Measurements from ENCODE around the gene TLE3.

The TLE3 gene

GRCh38 chr15:70017025-70017424 lies 80.7 kb downstream of the TLE3 start:
- TF ChIP-seq GATA1 (IDR thresholded peaks at IDR 0.05; ENCODE audit: low read depth, low read length) (no peak), POLR2A (IDR thresholded peaks at IDR 0.05; ENCODE audit: low read length) (no peak)
- DNase-seq = no peak

- no peak for TF ChIP-seq POLR2A (IDR thresholded peaks at IDR 0.05; ENCODE audit: low read length)
- no peak for TF ChIP-seq GATA1 (IDR thresholded peaks at IDR 0.05; ENCODE audit: low read depth, low read length)
- no peak for DNase-seq
These were observed 81.2 kb downstream of the TLE3 start for GRCh38 chr15:70016511-70016994.

GRCh38 chr15:70014860-70015490 lies 82.7 kb downstream of the TLE3 start:
- DNase-seq = no peak

GRCh38 chr15:70014331-70014730 lies 83.4 kb downstream of the TLE3 start:
- TF ChIP-seq GATA1 (IDR thresholded peaks at IDR 0.05; ENCODE audit: low read depth, low read length) (no peak), POLR2A (IDR thresholded peaks at IDR 0.05; ENCODE audit: low read length) (no peak)
- no peak for DNase-seq

More at GRCh38 chr15:70014860-70015490, 82.7 kb downstream of the TLE3 start:
- TF ChIP-seq POLR2A (IDR thresholded peaks at IDR 0.05; ENCODE audit: low read length) = no peak
- no peak for TF ChIP-seq GATA1 (IDR thresholded peaks at IDR 0.05; ENCODE audit: low read depth, low read length)

- no peak for DNase-seq
- TF ChIP-seq POLR2A (IDR thresholded peaks at IDR 0.05; ENCODE audit: low read length) = no peak
These were observed 83.9 kb downstream of the TLE3 start for GRCh38 chr15:70013656-70014313.

- DNase-seq = no peak
- TF ChIP-seq POLR2A (IDR thresholded peaks at IDR 0.05; ENCODE audit: low read length) (no peak), GATA1 (IDR thresholded peaks at IDR 0.05; ENCODE audit: low read depth, low read length) (no peak)
These were observed 84.8 kb downstream of the TLE3 start for GRCh38 chr15:70012895-70013294.

- no peak for DNase-seq
- TF ChIP-seq POLR2A (IDR thresholded peaks at IDR 0.05; ENCODE audit: low read length) = no peak
- TF ChIP-seq GATA1 (IDR thresholded peaks at IDR 0.05; ENCODE audit: low read depth, low read length) = no peak
These were observed 88.9 kb downstream of the TLE3 start for GRCh38 chr15:70008697-70009290.

- TF ChIP-seq POLR2A (IDR thresholded peaks at IDR 0.05; ENCODE audit: low read length) = no peak
- TF ChIP-seq GATA1 (IDR thresholded peaks at IDR 0.05; ENCODE audit: low read depth, low read length) = no peak
- DNase-seq = no peak
These were observed 91.2 kb downstream of the TLE3 start for GRCh38 chr15:70006259-70007147.

- no peak for TF ChIP-seq GATA1 (IDR thresholded peaks at IDR 0.05; ENCODE audit: low read depth, low read length)
- no peak for TF ChIP-seq POLR2A (IDR thresholded peaks at IDR 0.05; ENCODE audit: low read length)
- DNase-seq = no peak
These were observed 92.9 kb downstream of the TLE3 start for GRCh38 chr15:70004826-70005225.

- no peak for TF ChIP-seq POLR2A (IDR thresholded peaks at IDR 0.05; ENCODE audit: low read length)
- TF ChIP-seq GATA1 (IDR thresholded peaks at IDR 0.05; ENCODE audit: low read depth, low read length) = no peak
- no peak for DNase-seq
These were observed 94.8 kb downstream of the TLE3 start for GRCh38 chr15:70002897-70003296.

GRCh38 chr15:70001859-70002258 lies 95.9 kb downstream of the TLE3 start:
- TF ChIP-seq POLR2A (IDR thresholded peaks at IDR 0.05; ENCODE audit: low read length) (no peak), GATA1 (IDR thresholded peaks at IDR 0.05; ENCODE audit: low read depth, low read length) (no peak)
- no peak for DNase-seq

GRCh38 chr15:69999392-70000085 lies 98.2 kb downstream of the TLE3 start:
- TF ChIP-seq POLR2A (IDR thresholded peaks at IDR 0.05; ENCODE audit: low read length) = no peak
- no peak for DNase-seq
